HepG2 (cell line): Measurements from ENCODE around the gene FAM110C. TPM values are rescaled to one million over a fixed set of nuclear protein-coding genes. Genes with fewer than 3 reads are reported as not detected.
A peak's percentile ranks its signal among the peaks of the same experiment; 100 is the strongest.

Source experiments
- ATAC-seq: fragments of 200-7000 bp; cut with Tn5 transposase; 3 replicates; pipeline ENCODE4 v1.9.1; 2020; ENCODE audit warnings: mild to moderate bottlenecking, moderate library complexity
- Bru-seq: library from RNA; stranded (reverse); fragments of 400-500 nt; gene quantifications from one replicate; lab custom pipeline; 2021; lab: Mats Ljungman, UMichigan
- BruChase-seq, 2 experiments: library from RNA; stranded (reverse); fragments of 400-500 nt; gene quantifications; one replicate each; lab custom pipeline; 2021; lab: Mats Ljungman, UMichigan
- BruUV-seq: library from RNA; stranded (reverse); fragments of 400-500 nt; replicated peaks from 2 replicates; lab custom pipeline; 2021; lab: Mats Ljungman, UMichigan
- CTCF ChIA-PET: fragments of 300-600 bp; formaldehyde crosslinking; extraction: SDS; loops from one replicate; lab custom pipeline; 2021; ENCODE audit warnings: low total read pairs, inconsistent platforms, low intra/inter-chr PET ratio; lab: Yijun Ruan, JAX
- POLR2A ChIA-PET: fragments of 350-600 bp; sonication (Branson Sonifier 250); formaldehyde crosslinking; loops from one replicate; lab custom pipeline; 2020; ENCODE audit warnings: antibody characterized with exemption, inconsistent platforms; lab: Yijun Ruan, JAX
- DNase-seq: peaks from one replicate; pipeline ENCODE4 v3.0.0-alpha.2; 2015; ENCODE audit warnings: low spot score
- FAIRE-seq: peaks from 3 replicates; lab custom pipeline; 2011; peaks lifted over from hg19 to GRCh38; lab: Jason Lieb, UNC
- H2AFZ ChIP-seq: one replicate; pipeline ENCODE4 v1.6.1; 2011; ENCODE audit warnings: low read length, inconsistent platforms
- H3K27ac ChIP-seq: fragments of 300-600 bp; 3 replicates; pipeline ENCODE4 v1.8.0; 2011; ENCODE audit warnings: mixed run types, mild to moderate bottlenecking, mixed read lengths, low read length, inconsistent platforms; ENCODE audit not compliant: insufficient read depth; ENCODE audit errors: extremely low read length
- H3K27me3 ChIP-seq, 2 experiments: fragments of 200-600 bp in 1 of 2; 2 replicates in 1 of 2; 3 replicates in 1 of 2; pipeline versions ENCODE4 v1.6.0 to v1.8.0; 2011; ENCODE audit warnings: low read length in 2 of 2, mild to moderate bottlenecking in 2 of 2, moderate library complexity in 2 of 2, inconsistent platforms in 1 of 2; ENCODE audit not compliant: insufficient read depth in 2 of 2, control insufficient read depth in 1 of 2
- H3K36me3 ChIP-seq, 2 experiments: fragments of 200-600 bp in 1 of 2; replicated peaks in 1 of 2; 2 replicates in 1 of 2; 3 replicates in 1 of 2; pipeline versions ENCODE4 v1.5.1 to v1.8.0; 2011; ENCODE audit warnings: low read length in 2 of 2, inconsistent platforms in 1 of 2; ENCODE audit not compliant: insufficient read depth in 2 of 2, control insufficient read depth in 1 of 2
- H3K4me1 ChIP-seq: 2 replicates; pipeline ENCODE4 v1.5.1; 2012; ENCODE audit warnings: low read length, inconsistent platforms; ENCODE audit not compliant: insufficient read depth
- H3K4me2 ChIP-seq: 2 replicates; pipeline ENCODE4 v1.6.0; 2011; ENCODE audit warnings: low read depth, low read length, inconsistent platforms
- H3K4me3 ChIP-seq, 3 experiments: fragments of 200-600 bp in 1 of 3; sonication (generic), shearing (Covaris generic) in 1 of 3; replicated peaks in 1 of 3; 2 replicates each; pipeline ENCODE4 v1.5.1; 2011 to 2016; ENCODE audit warnings: low read length in 3 of 3, inconsistent platforms in 2 of 3, low read depth in 2 of 3, mild to moderate bottlenecking in 2 of 3, control low read depth in 1 of 3, mixed read lengths in 1 of 3; ENCODE audit not compliant: insufficient read depth in 1 of 3
- H3K79me2 ChIP-seq: one replicate; pipeline ENCODE4 v1.6.1; 2011; ENCODE audit warnings: low read length, inconsistent platforms; ENCODE audit not compliant: insufficient read depth
- H3K9ac ChIP-seq: 2 replicates; pipeline ENCODE4 v1.6.0; 2011; ENCODE audit warnings: mild to moderate bottlenecking, low read depth, low read length, inconsistent platforms; ENCODE audit not compliant: insufficient read depth
- H3K9me3 ChIP-seq: 2 replicates; pipeline ENCODE4 v1.5.1; 2012; ENCODE audit warnings: mild to moderate bottlenecking, low read length
- H4K20me1 ChIP-seq: 2 replicates; pipeline ENCODE4 v1.6.0; 2011; ENCODE audit warnings: inconsistent platforms, mild to moderate bottlenecking, low read length, moderate library complexity; ENCODE audit not compliant: insufficient read depth
- BCL3 ChIP-seq: sonication (generic); formaldehyde crosslinking; IDR thresholded peaks from 2 replicates; pipeline ENCODE4 v1.5.1; 2020; ENCODE audit warnings: mild to moderate bottlenecking, missing genetic modification reagents, moderate library complexity
- CERS6 ChIP-seq: sonication (generic); formaldehyde crosslinking; IDR thresholded peaks from 2 replicates; pipeline ENCODE4 v1.5.0; 2020; ENCODE audit warnings: missing genetic modification reagents
- NFKB2 ChIP-seq: sonication (generic); formaldehyde crosslinking; IDR thresholded peaks from 2 replicates; pipeline ENCODE4 v1.4.0; 2020; ENCODE audit warnings: missing genetic modification reagents, borderline replicate concordance
- PAX8 ChIP-seq: sonication (generic); formaldehyde crosslinking; IDR thresholded peaks from 2 replicates; pipeline ENCODE4 v1.8.0; 2022; ENCODE audit warnings: mild to moderate bottlenecking, missing genetic modification reagents, borderline replicate concordance
- RNF2 ChIP-seq: fragments of 450-650 bp; conservative IDR thresholded peaks from 2 replicates; pipeline ENCODE4 v1.6.1; 2016; ENCODE audit warnings: low read depth
- SIX4 ChIP-seq: sonication (generic); formaldehyde crosslinking; IDR thresholded peaks from 2 replicates; pipeline ENCODE4 v1.4.0; 2020; ENCODE audit warnings: missing genetic modification reagents
- SNAPC4 ChIP-seq: sonication (generic); formaldehyde crosslinking; IDR thresholded peaks from 2 replicates; pipeline ENCODE4 v1.4.0; 2020; ENCODE audit warnings: mild to moderate bottlenecking, missing genetic modification reagents
- TP53 ChIP-seq: sonication (generic); formaldehyde crosslinking; conservative IDR thresholded peaks from 2 replicates; pipeline ENCODE4 v1.4.0; 2020; ENCODE audit warnings: missing genetic modification reagents
- ZNF121 ChIP-seq: sonication (generic); formaldehyde crosslinking; IDR thresholded peaks from 2 replicates; pipeline ENCODE4 v1.5.0; 2020; ENCODE audit warnings: mild to moderate bottlenecking, missing genetic modification reagents
- ZNF451 ChIP-seq: sonication (generic); formaldehyde crosslinking; IDR thresholded peaks from 2 replicates; pipeline ENCODE4 v1.5.0; 2020; ENCODE audit warnings: mild to moderate bottlenecking, missing genetic modification reagents
- WGBS: methylation state at CpG from one replicate; pipeline ENCODE4 v1.1.6; 2017; ENCODE audit warnings: low lambda C conversion rate; 5-methylcytosine and 5-hydroxymethylcytosine counted together
- in situ Hi-C: cut with HindIII; loops from 2 replicates; pipeline ENCODE4 v1.10.0; 2017; ENCODE audit warnings: low pct_unique_long_range_greater_than_20kb; ENCODE audit not compliant: extremely low pct_ligation_motif_present
- intact Hi-C: fragments of 100-400 bp; cut with micrococcal nuclease; formaldehyde crosslinking; loops from one replicate; pipeline ENCODE4 v1.10.0; 2022; ENCODE audit not compliant: unreplicated experiment
- long read RNA-seq, 2 experiments: library from RNA in 1 of 2; library from polyadenylated mRNA in 1 of 2; stranded (forward) in 1 of 2; unstranded in 1 of 2; transcript quantifications; one replicate each; pipeline ENCODE4 v2.0.0, GENCODE V29; 2019 to 2022
- polyA minus RNA-seq, 3 experiments: library from RNA; depleted of rRNA, polyadenylated mRNA; stranded (reverse); fragments of >200 nt; gene quantifications; 2 replicates each; pipeline ENCODE4 v1.2.3, GENCODE V29; 2011; ENCODE audit warnings: low replicate concordance in 1 of 3
- polyA plus RNA-seq, 8 experiments: library from polyadenylated mRNA; depleted of rRNA in 3 of 8; stranded (reverse) in 7 of 8; unstranded in 1 of 8; fragments of >200 nt; fragmentation: Illumina TruSeq in 4 of 8; extraction: Trizol in 4 of 8; gene quantifications; 2 replicates each; pipeline versions ENCODE4 v1.2.1 to v1.2.3, GENCODE V29; 2011 to 2016; ENCODE audit warnings: low read depth in 4 of 8, missing spikeins in 1 of 8, mixed read lengths in 1 of 8; ENCODE audit not compliant: insufficient read depth in 1 of 8
- total RNA-seq, 5 experiments: library from RNA; depleted of rRNA; stranded (reverse); fragments of >200 nt; fragmentation: Illumina TruSeq; extraction: Trizol; gene quantifications; 2 replicates each; pipeline ENCODE4 v1.2.3, GENCODE V29; 2016; ENCODE audit warnings: low read depth in 1 of 5

The FAM110C gene
- total RNA-seq (2016; rRNA removed; fragmentation: Illumina TruSeq; extraction: Trizol) (0.34 and 1.2 TPM in 2 replicates), polyA plus RNA-seq (2011; rRNA removed) (3.5 and 3.9 TPM in 2 replicates), polyA minus RNA-seq (2011; rRNA and poly(A)+ RNA removed; ENCODE audit: low replicate concordance) (0.72 and 1.8 TPM in 2 replicates), Bru-seq, nascent RNA (percentile 54 among the genes with signal in this experiment), BruChase-seq, experiment 1, labeled RNA remaining after a 6-hour chase (percentile 56 among the genes with signal in this experiment), BruChase-seq, experiment 2, labeled RNA remaining after a 2-hour chase (percentile 59 among the genes with signal in this experiment)
- 0.53 TPM in 1 of 2 replicates, not detected in the other for total RNA-seq (2016; cell fraction: cytosol; rRNA removed; fragmentation: Illumina TruSeq; extraction: Trizol; ENCODE audit: low read depth)
- 0.56 and 0.84 TPM in 2 replicates for total RNA-seq (2016; cell fraction: insoluble cytoplasmic fraction; rRNA removed; fragmentation: Illumina TruSeq; extraction: Trizol)
- 0.28 and 0.40 TPM in 2 replicates for total RNA-seq (2016; cell fraction: membrane; rRNA removed; fragmentation: Illumina TruSeq; extraction: Trizol)
- total RNA-seq (2016; cell fraction: nucleus; rRNA removed; fragmentation: Illumina TruSeq; extraction: Trizol): 0.53 and 0.62 TPM in 2 replicates
- polyA plus RNA-seq (2011; cell fraction: cytosol; rRNA removed): 1.7 and 2.2 TPM in 2 replicates
- polyA plus RNA-seq (2011; cell fraction: nucleus; rRNA removed): 3.6 and 4.3 TPM in 2 replicates
- 1.8 and 2.6 TPM in 2 replicates for polyA plus RNA-seq (2012)
- polyA plus RNA-seq (2016; cell fraction: cytosol; fragmentation: Illumina TruSeq; extraction: Trizol; ENCODE audit: low read depth): 0.07 and 0.27 TPM in 2 replicates
- 0.24 and 0.50 TPM in 2 replicates for polyA plus RNA-seq (2016; cell fraction: insoluble cytoplasmic fraction; fragmentation: Illumina TruSeq; extraction: Trizol; ENCODE audit: low read depth)
- 0.15 and 0.45 TPM in 2 replicates for polyA plus RNA-seq (2016; cell fraction: membrane; fragmentation: Illumina TruSeq; extraction: Trizol; ENCODE audit: low read depth)
- polyA plus RNA-seq (2016; cell fraction: nucleus; fragmentation: Illumina TruSeq; extraction: Trizol; ENCODE audit: insufficient read depth, low read depth): 1.4 and 1.5 TPM in 2 replicates
- 3.2 and 5.4 TPM in 2 replicates for polyA minus RNA-seq (2011; cell fraction: cytosol; rRNA and poly(A)+ RNA removed)
- 5.7 and 7.6 TPM in 2 replicates for polyA minus RNA-seq (2011; cell fraction: nucleus; rRNA and poly(A)+ RNA removed)
- long read RNA-seq, experiment 1: 0 reads
- long read RNA-seq, experiment 2, partial matches to known transcripts: 0 of 2 reads
- long read RNA-seq, experiment 2, other reads (novel, unspliced or antisense): 1 of 2 reads

- no peaks in the 10 kb centered on the region for H3K9me3 ChIP-seq
- H3K79me2 ChIP-seq: no peaks in the 10 kb centered on the region
- intact Hi-C loops (no loop called here), in situ Hi-C loops (no loop called here)
- no TSS peak for BruUV-seq
- FAIRE-seq (peak; percentile 4), DNase-seq (peak; percentile 48), ATAC-seq (peak; percentile 73)
- peaks cover 0 to 31% of the 10 kb centered on the region in 2 experiments; a peak in 3 of 5 replicates for H3K27me3 ChIP-seq
- CTCF ChIA-PET: no interaction called here
- 11% methylated on average over 32 of the region's 75 CpGs for WGBS
- H3K4me1 ChIP-seq: peaks cover 16% of the 10 kb centered on the region
- POLR2A ChIA-PET: no interaction called here
- no peaks in the 10 kb centered on the region for H3K36me3 ChIP-seq
- H3K27ac ChIP-seq: no peak within 1 kb of the TSS
- peak within 1 kb of the TSS; percentile 57 to 73 (median 64) for H3K4me3 ChIP-seq
- no peaks in the 10 kb centered on the region for H4K20me1 ChIP-seq
- H3K9ac ChIP-seq: peak within 1 kb of the TSS; percentile 32
- peak within 1 kb of the TSS; percentile 85 for H3K4me2 ChIP-seq
- H2AFZ ChIP-seq: no peak within 1 kb of the TSS
- TF ChIP-seq BCL3 (no peak), TP53 (no peak), NFKB2 (CRISPR knock-in tag) (no peak), CERS6 (CRISPR knock-in tag) (no peak), SNAPC4 (CRISPR knock-in tag) (0 out of 2 replicates have a peak, but pooled peaks have one; percentile 43), SIX4 (CRISPR knock-in tag) (no peak), ZNF451 (no peak), ZNF121 (CRISPR knock-in tag) (no peak), RNF2 (no peak), PAX8 (CRISPR knock-in tag) (no peak)
Measured at GRCh38 chr2:46471-47345, at the start of gene FAM110C. FAM110C (minus strand) TSS chr2:46505; CDS start chr2:46385, 120 bp downstream.
